GM12874 (cell line): Measurements from ENCODE around the gene CTNS.
A peak's percentile ranks its signal among the peaks of the same experiment; 100 is the strongest.

Experiments
- CTCF ChIP-seq: IDR thresholded peaks from 2 replicates; pipeline ENCODE4 v1.5.1; 2011; ENCODE audit warnings: low read depth, mild to moderate bottlenecking, control low read depth, low read length, moderate library complexity; ENCODE audit not compliant: insufficient read depth

The CTNS gene

GRCh38 chr17:3627769-3628167 lies 8.8 kb upstream of the CTNS start:
- no peak for TF ChIP-seq CTCF

- TF ChIP-seq CTCF = no peak
Observed at GRCh38 chr17:3630781-3631180, 5.8 kb upstream of the CTNS start.

- no peak for TF ChIP-seq CTCF
Observed at GRCh38 chr17:3632287-3632686, 4.3 kb upstream of the CTNS start.

GRCh38 chr17:3635474-3636153 lies 946 bp upstream of the CTNS start:
- TF ChIP-seq CTCF = 0 out of 2 replicates have a peak, but pooled peaks have one; percentile 7

- no peak for TF ChIP-seq CTCF
Observed at GRCh38 chr17:3636908-3637373, 381 bp downstream of the CTNS start.

- TF ChIP-seq CTCF = no peak
Observed at GRCh38 chr17:3639981-3640596, 3.5 kb downstream of the CTNS start.

- no peak for TF ChIP-seq CTCF
Observed at GRCh38 chr17:3641014-3641413, 4.5 kb downstream of the CTNS start.
